NCI-H524 (cell line): ENCODE measurements around the gene F2.
A peak's percentile ranks its signal among the peaks of the same experiment; 100 is the strongest.
"Not testable (repeated sequence)": the region's sequence is repeated elsewhere in the genome, so short reads cannot be mapped to it uniquely, and the experiment has no call there.

Source experiments
- DNase-seq, 2 experiments: peaks; one replicate each; lab custom pipeline; 2025; lab: John Stamatoyannopoulos, UW

Gene F2

DNA sequence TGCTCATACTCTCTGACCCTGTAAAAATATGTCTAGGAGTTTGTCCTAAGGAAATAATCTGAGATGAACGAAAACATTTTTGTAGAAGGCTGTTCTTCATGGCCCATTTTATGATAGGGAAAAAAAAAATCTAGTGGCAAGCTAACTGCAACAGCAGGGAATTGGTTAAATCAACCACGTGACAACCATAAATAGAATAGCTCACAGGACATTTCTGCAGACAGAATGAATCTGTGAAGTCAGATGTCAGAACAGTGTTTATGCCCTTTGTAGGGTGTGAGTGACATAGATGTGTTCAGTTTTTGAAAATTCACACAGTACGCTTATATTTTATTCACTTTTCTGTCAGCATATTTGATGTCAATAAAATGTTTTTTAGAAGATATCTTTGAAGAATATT lies 34.6 kb upstream of the F2 start:
- DNase-seq = no peak

GRCh38 chr11:46686886-46687795 lies 31.9 kb upstream of the F2 start:
- no peak for DNase-seq

- DNase-seq = no peak
Measured at GRCh38 chr11:46690702-46691101, 28.3 kb upstream of the F2 start.

GRCh38 chr11:46692450-46692849 lies 26.6 kb upstream of the F2 start:
- DNase-seq = no peak

- no peak for DNase-seq
Measured at GRCh38 chr11:46693597-46694012, 25.4 kb upstream of the F2 start.

GRCh38 chr11:46694072-46694471 lies 24.9 kb upstream of the F2 start:
- DNase-seq = no peak

DNA sequence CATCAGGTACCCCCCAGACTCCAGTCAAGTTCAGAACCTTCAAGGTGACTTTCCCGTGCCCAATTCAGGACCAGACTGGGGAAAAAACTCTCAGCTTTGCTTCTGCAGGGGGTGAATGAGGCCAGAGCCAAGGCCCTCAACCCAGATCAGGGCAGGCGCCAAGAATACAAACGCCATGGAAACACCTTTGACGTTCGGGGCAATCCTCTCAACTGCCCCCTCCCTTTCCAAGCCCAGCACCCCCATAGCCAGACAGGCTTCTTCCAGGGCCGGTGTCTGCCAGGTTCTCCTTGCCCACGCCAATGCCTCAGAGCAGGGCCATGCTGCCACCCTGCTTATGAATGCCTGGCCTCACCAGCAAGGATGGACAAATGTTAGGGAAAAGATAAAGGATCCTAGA lies 24.4 kb upstream of the F2 start:
- DNase-seq = no peak

DNA sequence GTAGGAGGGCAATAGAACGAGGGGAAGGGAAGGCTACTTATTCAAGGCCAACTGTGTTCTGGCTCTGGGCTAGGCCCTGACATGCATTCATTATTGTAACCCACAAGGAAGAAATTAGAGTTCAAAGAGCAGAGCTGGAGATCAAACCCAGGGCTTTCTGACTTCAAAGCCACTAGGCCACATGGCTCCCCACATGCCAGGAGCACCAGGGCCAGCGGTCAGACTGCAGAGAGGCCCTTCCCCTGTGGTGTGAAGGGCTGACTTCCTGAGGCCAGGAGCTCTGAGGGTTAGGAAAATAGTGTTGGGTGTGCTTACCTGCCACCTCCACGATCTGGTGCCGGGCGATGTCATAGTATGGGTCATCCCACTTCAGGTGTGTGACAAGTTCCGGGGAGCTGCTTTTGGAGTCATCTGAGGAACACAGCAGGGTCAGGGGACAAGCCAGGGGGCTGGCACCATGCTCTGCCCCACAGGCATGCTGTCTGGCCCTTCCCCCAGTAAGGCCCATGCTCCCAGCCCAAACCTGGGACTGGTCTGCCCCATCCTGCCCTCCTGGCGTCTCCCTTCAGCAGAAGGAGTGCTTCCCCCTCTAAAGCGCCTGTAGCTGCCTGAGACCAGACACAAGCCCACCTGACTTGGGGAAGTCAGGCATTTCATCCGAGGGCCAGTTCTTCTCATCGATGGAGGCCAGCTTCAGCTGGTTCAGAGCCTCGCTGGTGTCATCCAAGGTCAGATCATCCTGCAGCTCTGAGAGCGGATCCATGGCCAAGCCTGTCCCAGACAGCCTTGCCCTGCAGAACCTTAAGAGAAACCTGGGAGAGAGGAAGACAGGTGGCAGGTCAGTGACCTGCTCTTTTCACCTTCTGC lies 23.4 kb upstream of the F2 start:
- DNase-seq = no peak

DNA sequence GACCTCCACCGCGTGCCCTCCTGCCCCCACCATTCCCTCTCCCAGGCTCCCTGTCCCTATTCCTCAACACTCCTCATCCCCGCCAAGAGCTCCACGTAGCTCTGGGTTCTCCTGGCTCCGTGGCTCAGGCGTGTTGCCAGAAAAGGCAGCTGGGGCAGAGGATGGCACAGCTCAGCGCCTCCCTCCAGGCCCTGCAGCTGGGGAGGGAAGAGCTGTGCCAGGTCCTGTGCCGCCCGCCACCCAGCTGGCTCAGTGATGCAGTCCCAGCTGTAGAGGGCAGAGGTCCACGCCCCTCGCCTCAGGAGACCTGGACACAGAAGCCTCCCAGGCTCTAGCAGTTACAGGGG lies 22.8 kb upstream of the F2 start:
- DNase-seq = no peak

DNA sequence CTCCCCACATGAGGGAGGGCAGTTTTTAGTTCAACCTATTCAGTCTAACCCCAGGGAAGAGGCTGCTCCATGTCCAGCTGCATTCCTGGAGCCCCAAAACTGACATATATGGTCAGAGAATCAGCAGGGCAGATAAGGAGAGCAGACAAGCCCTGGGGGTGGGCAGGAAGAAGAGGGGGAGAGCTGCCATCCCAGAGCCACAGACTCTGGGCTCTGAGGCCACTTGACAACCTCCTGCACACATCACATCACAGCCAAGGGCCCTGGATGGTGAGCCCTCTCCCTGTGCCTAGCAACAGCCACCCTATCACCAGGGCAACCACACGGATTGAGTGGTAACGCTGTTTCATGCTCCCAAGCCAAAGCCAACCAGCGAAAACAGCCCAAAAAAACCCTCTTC lies 21.7 kb upstream of the F2 start:
- no peak for DNase-seq

- DNase-seq = no peak
Measured at GRCh38 chr11:46697723-46698122, 21.3 kb upstream of the F2 start.

DNA sequence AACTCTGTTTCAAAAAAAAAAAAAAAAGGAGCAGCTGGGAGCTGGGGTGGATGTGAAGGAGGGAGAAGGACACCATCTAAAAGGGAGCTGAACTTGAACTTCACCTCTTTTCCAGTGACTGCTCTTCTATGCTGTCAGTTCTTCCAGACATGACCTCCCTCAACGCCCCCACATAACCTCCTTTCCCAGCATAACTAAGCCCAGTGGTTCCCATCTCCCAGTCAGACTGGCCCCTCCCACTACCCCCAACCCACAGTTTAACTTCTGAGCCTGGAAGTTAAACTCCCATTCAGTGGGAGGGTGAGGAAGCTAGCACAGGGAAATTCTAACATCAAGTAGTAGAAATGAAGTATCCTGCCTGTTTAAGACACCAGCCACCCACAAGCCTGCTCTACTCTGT lies 20.4 kb upstream of the F2 start:
- DNase-seq = no peak

DNA sequence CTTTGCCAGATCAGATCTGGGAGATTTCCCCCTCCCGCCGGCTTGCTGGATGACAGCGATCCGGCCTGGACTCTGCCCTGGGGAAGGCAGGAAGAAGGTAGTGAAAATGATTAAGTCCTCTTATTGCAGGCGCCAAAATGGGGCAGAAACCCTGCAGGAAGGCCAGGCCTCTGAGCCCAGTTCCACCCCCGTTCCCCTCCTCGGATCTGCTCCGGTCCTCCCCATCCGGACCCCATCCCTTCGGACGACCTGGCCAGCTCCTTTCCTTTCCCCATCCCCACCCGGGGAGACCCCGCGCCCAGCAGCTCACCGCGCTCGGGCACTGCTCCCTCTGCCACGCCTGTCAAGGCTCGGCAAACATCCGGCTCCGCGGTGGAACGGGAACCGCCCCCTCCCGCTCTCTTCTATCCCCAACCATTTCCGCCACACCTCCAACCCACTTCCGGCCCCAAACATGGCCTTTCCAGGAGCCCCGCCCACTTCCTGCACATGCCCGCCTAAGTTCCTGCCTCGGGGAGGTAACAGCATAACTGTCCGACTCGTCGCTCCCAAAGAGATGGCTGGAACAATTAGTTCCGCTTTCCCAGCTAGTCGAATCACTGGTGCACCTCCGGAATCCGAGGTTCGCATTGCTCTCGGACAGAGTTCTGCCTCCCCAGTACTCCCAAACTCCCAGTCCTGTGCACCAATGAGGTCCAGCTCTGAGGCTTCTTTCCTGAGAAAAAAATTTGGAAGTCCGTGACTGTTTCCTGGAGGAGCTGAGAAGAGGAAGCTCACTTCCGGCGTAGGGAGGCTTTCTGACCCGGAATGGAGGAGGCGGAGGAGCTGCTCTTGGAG lies 18.6 kb upstream of the F2 start, which contains the start of the genes ARHGAP1 and ZNF408:
Gene ARHGAP1, minus strand, starts transcription at position 379 of the 837 bp plus-strand sequence. CDS start 4,512 bp downstream, outside the sequence.
Gene ZNF408, plus strand, starts transcription at position 791 of the 837 bp plus-strand sequence. Its CDS starts 17 bp downstream, at position 808.
- peak; percentile 95 to 96 for DNase-seq

DNA sequence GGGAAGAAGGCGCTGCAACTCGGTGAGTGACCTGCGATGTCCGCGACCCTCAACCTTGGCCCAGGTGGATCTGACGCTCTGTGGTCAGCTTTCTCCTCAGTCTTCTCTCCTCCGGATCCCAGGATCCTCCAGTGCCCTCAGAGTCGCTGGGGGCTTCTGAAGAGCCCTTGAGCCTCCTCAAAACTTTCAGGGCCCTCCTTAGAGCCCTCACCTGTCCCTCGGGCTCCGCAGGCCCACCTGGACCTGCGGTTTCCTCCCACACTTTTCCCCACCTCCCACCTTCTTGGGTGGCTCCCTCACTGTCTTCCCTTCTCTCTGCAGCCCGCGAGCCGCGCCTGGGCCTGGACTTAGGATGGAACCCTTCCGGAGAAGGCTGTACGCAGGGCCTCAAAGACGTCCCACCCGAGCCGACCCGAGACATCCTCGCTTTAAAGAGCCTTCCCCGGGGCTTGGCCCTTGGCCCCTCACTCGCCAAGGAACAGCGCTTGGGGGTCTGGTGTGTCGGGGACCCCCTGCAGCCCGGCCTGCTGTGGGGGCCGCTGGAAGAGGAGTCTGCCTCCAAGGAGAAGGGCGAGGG lies 17.8 kb upstream of the F2 start:
- DNase-seq = no peak

- DNase-seq = no peak
Measured at GRCh38 chr11:46705070-46705688, 13.8 kb upstream of the F2 start.

DNA sequence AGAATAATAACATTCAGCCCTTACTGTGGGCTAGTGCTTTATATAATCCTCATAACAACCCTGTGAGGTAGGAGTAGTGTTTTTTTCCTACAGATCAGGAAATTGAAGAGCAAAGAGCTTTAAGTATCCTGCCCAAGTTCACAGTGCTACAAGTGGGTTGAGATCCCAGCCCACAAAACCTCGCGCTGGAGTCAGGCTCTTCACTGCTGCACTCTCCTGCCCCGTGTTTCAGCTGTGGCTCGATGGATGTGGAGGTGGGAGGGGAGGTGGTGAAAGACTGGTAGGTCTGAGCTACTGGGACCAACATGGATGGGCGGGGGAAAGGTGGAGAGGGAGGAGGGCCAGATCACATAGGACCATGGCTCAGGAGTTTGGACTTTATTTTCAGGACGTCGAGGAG lies 12.1 kb upstream of the F2 start:
- DNase-seq = no peak

DNA sequence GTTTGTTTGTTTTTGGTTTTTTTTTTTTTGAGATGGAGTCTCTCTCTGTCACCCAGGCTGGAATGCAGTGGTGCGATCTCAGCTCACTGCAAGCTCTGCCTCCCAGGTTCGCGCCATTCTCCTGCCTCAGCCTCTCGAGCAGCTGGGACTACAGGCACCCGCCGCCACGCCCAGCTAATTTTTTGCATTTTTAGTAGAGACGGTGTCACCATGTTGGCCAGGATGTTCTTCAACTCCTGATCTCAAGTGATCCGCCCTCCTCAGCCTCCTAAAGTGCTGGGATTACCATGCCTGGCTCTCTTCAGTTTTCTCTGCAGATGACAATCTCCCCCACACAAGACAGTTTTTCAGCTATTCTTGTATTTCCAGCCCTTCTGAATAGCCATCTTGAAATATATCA lies 9.7 kb upstream of the F2 start:
- not testable (repeated sequence) for DNase-seq

- no peak for DNase-seq
Measured at GRCh38 chr11:46710821-46711269, 8.2 kb upstream of the F2 start.

DNA sequence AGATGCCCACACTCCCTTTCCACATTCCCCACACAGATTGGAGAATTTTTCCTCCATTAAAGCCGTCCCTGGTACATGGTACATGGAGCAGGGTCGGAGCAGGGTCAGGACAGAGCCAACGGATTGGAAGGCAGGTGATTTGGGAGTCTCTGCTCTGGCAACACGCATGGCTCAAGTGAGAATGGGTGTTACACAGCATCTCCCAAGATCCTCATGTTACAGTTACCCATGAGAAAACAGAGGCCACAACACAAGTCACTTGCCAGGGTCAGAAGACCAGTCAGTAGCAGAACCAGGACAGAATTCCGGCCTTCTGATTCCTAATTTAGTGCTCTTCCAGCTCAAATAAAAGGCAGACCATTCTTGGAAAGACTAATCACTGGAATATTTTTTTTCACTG lies 7.7 kb upstream of the F2 start:
- no peak for DNase-seq

GRCh38 chr11:46712874-46713576 lies 6.0 kb upstream of the F2 start:
- no peak for DNase-seq

DNA sequence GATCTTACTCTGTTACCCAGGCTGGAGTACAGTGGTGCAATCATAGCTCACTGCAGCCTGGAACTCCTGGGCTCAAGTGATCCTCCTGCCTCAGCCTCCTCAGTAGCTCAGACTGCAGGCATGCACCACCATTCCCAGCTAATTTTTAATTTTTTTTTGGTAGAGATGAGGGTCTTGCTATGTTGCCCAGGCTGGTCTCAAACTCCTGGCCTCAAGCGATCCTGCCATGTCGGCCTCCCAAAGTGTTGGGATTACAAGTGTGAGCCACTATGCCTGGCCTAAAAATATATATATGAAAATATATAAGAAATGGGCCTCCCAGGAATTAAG lies 1.2 kb upstream of the F2 start:
- DNase-seq = not testable (repeated sequence)
